Thyroid gland (tissue), 4 donors: ENCODE results near the gene BRPF3.

Experiments used
- POLR2A ChIP-seq, 2 donors: fragments of 450-650 bp; IDR thresholded peaks; one replicate each; pipeline ENCODE4 v1.6.1; 2017; ENCODE audit warnings: antibody characterized with exemption in 2 of 2, mild to moderate bottlenecking in 2 of 2, moderate library complexity in 1 of 2
- TF ChIP-seq, protein P1 (sequence below), 6 experiments: fragments of 200-600 bp in 3 of 6; fragments of 450-650 bp in 3 of 6; sonication (generic) in 3 of 6; IDR thresholded peaks; one replicate each; pipeline ENCODE4 v1.5.1; 2016 to 2019; ENCODE audit warnings: antibody characterized with exemption in 6 of 6, mild to moderate bottlenecking in 2 of 6, inconsistent platforms in 1 of 6, moderate library complexity in 1 of 6

DNA sequence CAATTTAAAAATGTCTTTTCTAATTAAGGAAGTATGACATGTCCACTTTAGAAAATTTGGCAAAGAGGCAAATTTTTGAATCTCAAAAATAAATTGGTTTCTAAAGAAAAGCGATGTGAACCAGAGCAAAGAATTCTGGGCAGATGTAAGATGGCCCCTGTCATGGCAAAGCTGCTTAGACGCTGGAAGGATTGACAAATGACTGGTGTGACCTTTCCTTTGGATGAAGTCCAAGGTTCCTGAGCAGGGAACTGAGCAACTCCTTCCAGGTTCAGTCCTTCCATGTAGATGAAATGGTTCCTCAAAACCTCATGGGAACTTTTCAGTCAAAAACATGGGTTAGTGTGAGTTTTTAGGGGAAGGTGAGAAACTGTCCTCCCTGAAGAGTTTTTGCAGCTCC is 25.1 kb downstream of the BRPF3 start:
- TF ChIP-seq POLR2A (IDR thresholded peaks at IDR 0.05), result no peak
- TF ChIP-seq, protein P1, sequence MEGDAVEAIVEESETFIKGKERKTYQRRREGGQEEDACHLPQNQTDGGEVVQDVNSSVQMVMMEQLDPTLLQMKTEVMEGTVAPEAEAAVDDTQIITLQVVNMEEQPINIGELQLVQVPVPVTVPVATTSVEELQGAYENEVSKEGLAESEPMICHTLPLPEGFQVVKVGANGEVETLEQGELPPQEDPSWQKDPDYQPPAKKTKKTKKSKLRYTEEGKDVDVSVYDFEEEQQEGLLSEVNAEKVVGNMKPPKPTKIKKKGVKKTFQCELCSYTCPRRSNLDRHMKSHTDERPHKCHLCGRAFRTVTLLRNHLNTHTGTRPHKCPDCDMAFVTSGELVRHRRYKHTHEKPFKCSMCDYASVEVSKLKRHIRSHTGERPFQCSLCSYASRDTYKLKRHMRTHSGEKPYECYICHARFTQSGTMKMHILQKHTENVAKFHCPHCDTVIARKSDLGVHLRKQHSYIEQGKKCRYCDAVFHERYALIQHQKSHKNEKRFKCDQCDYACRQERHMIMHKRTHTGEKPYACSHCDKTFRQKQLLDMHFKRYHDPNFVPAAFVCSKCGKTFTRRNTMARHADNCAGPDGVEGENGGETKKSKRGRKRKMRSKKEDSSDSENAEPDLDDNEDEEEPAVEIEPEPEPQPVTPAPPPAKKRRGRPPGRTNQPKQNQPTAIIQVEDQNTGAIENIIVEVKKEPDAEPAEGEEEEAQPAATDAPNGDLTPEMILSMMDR (IDR thresholded peaks at IDR 0.05), result no peak
